ENCODE measurements around the gene ANKRD33B.

The ANKRD33B gene

GRCh38 chr5:10689391-10690081 is 125.7 kb downstream of the ANKRD33B start:
- DNase-seq (ENCODE audit: low read depth in 2 of 2, low spot score in 1 of 2) = no peak

GRCh38 chr5:10690460-10691440 is 126.9 kb downstream of the ANKRD33B start:
- no peak for DNase-seq (ENCODE audit: low read depth in 2 of 2, low spot score in 1 of 2)

GRCh38 chr5:10691826-10692785 is 128.2 kb downstream of the ANKRD33B start:
- DNase-seq (ENCODE audit: low read depth in 2 of 2, low spot score in 1 of 2) = no peak

GRCh38 chr5:10695055-10695649 is 131.3 kb downstream of the ANKRD33B start:
- DNase-seq (ENCODE audit: low read depth in 2 of 2, low spot score in 1 of 2) = no peak

- no peak for DNase-seq (ENCODE audit: low read depth in 2 of 2, low spot score in 1 of 2)
Measured at GRCh38 chr5:10695759-10696543, 132.1 kb downstream of the ANKRD33B start.

- DNase-seq (ENCODE audit: low read depth in 2 of 2, low spot score in 1 of 2) = no peak
Measured at GRCh38 chr5:10699281-10699874, 135.5 kb downstream of the ANKRD33B start.

GRCh38 chr5:10699987-10700386 is 136.1 kb downstream of the ANKRD33B start:
- DNase-seq (ENCODE audit: low read depth in 2 of 2, low spot score in 1 of 2) = no peak

- no peak for DNase-seq (ENCODE audit: low read depth in 2 of 2, low spot score in 1 of 2)
Measured at GRCh38 chr5:10700516-10700915, 136.6 kb downstream of the ANKRD33B start.

- no peak for DNase-seq (ENCODE audit: low read depth in 2 of 2, low spot score in 1 of 2)
Measured at GRCh38 chr5:10701567-10702039, 137.7 kb downstream of the ANKRD33B start.

- no peak for DNase-seq (ENCODE audit: low read depth in 2 of 2, low spot score in 1 of 2)
Measured at GRCh38 chr5:10702040-10702629, 138.3 kb downstream of the ANKRD33B start.

- DNase-seq (ENCODE audit: low read depth in 2 of 2, low spot score in 1 of 2) = no peak
Measured at GRCh38 chr5:10702911-10703491, 139.1 kb downstream of the ANKRD33B start.

GRCh38 chr5:10703676-10704075 is 139.8 kb downstream of the ANKRD33B start:
- DNase-seq (ENCODE audit: low read depth in 2 of 2, low spot score in 1 of 2) = no peak

GRCh38 chr5:10704949-10705621 is 141.2 kb downstream of the ANKRD33B start:
- DNase-seq (ENCODE audit: low read depth in 2 of 2, low spot score in 1 of 2) = no peak

GRCh38 chr5:10705747-10706146 is 141.9 kb downstream of the ANKRD33B start:
- DNase-seq (ENCODE audit: low read depth in 2 of 2, low spot score in 1 of 2) = no peak

GRCh38 chr5:10706326-10706725 is 142.5 kb downstream of the ANKRD33B start:
- no peak for DNase-seq (ENCODE audit: low read depth in 2 of 2, low spot score in 1 of 2)

All from stimulated activated CD8-positive, alpha-beta memory T cell treated with anti-CD3 and anti-CD28 coated beads, Interleukin-4, amount 100 ng/mL, for 1 hour (primary cell).